PC-3 (cell line): Measurements from ENCODE around the gene KCNIP4.

Experiments used
- EZH2phosphoT487 ChIP-seq: fragments of 300-600 bp; sonication (generic); IDR thresholded peaks from 2 replicates; pipeline ENCODE4 v1.6.1; 2018; ENCODE audit warnings: mild to moderate bottlenecking, antibody characterized with exemption, low read length, borderline replicate concordance
- TF ChIP-seq, protein P1 (sequence below): fragments of 300-600 bp; sonication (generic); conservative IDR thresholded peaks from 2 replicates; pipeline ENCODE4 v1.5.1; 2017; ENCODE audit warnings: antibody characterized with exemption, low read depth, mild to moderate bottlenecking, low read length

DNA sequence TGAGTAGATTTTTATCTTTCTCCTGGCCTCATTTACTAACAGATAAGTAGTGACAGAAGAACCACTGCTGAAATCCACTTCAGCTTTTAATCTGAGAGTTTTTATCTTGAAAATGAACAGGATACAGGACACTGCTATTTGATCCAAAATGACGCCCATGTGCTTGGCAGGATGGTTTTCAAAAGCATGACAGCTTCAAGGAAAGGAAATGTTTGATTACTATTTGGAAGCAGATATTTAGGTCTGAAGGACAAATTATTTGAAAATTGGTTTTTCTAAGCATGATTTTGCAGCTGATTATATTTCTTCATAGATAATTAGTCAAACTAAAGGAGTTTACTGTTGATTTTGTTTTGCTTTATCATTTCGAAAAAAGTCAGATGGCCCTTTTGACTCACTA is 1237.2 kb downstream of the KCNIP4 start:
- TF ChIP-seq, protein P1, sequence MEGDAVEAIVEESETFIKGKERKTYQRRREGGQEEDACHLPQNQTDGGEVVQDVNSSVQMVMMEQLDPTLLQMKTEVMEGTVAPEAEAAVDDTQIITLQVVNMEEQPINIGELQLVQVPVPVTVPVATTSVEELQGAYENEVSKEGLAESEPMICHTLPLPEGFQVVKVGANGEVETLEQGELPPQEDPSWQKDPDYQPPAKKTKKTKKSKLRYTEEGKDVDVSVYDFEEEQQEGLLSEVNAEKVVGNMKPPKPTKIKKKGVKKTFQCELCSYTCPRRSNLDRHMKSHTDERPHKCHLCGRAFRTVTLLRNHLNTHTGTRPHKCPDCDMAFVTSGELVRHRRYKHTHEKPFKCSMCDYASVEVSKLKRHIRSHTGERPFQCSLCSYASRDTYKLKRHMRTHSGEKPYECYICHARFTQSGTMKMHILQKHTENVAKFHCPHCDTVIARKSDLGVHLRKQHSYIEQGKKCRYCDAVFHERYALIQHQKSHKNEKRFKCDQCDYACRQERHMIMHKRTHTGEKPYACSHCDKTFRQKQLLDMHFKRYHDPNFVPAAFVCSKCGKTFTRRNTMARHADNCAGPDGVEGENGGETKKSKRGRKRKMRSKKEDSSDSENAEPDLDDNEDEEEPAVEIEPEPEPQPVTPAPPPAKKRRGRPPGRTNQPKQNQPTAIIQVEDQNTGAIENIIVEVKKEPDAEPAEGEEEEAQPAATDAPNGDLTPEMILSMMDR, result no peak
- TF ChIP-seq EZH2phosphoT487, result no peak
